ENCODE data around the gene CPNE4.

The CPNE4 gene

DNA sequence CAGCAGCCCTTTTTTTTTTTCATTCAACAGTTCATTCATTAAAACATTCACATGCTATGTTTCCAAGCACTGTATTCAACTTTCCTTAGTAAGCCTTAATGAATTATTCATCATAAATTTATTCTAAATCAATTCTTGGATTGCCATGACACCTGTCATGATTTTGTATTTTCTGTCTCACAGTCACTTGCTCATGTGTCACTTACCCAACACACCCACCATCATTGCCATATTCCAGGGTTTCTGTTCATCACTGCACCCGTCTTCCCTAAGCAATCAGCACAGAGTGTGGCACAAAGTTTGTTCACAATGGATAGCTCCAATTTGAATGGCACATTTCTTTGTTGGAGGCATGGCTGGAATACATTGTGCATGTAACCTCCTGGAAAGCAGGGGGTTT, 27.2 kb downstream of the CPNE4 start:
- Mint-ChIP-seq H3K9me3 (no peaks in the 10 kb centered on the region), H3K4me3 (no peak overlapping the region), H3K36me3 (ENCODE audit: insufficient read depth) (no peaks in the 10 kb centered on the region), H3K4me1 (ENCODE audit: low read depth in 2 of 2) (no peaks in the 10 kb centered on the region), H3K27ac (no peak overlapping the region), H3K27me3 (peaks cover 0 to 6% of the 10 kb centered on the region in 2 donors)
- no peak for ATAC-seq (replicated peaks)
- DNase-seq = no peak

- no peaks in the 10 kb centered on the region for H3K36me3 Mint-ChIP-seq (ENCODE audit: insufficient read depth)
- ATAC-seq (replicated peaks) (no peak), DNase-seq (no peak)
- no peak overlapping the region for H3K4me3 Mint-ChIP-seq
- no peaks in the 10 kb centered on the region for H3K27me3 Mint-ChIP-seq
- no peaks in the 10 kb centered on the region for H3K9me3 Mint-ChIP-seq
- H3K27ac Mint-ChIP-seq = no peak overlapping the region
- no peaks in the 10 kb centered on the region for H3K4me1 Mint-ChIP-seq (ENCODE audit: low read depth in 2 of 2)
These were observed 28.1 kb downstream of the CPNE4 start for GRCh38 chr3:132006605-132007204.

- ATAC-seq (replicated peaks) = no peak
- H3K4me1 Mint-ChIP-seq (ENCODE audit: low read depth in 2 of 2) = no peaks in the 10 kb centered on the region
- H3K27ac Mint-ChIP-seq = no peak overlapping the region
- H3K9me3 Mint-ChIP-seq = no peaks in the 10 kb centered on the region
- DNase-seq = no peak
- no peaks in the 10 kb centered on the region for H3K27me3 Mint-ChIP-seq
- no peaks in the 10 kb centered on the region for H3K36me3 Mint-ChIP-seq (ENCODE audit: insufficient read depth)
- H3K4me3 Mint-ChIP-seq = no peak overlapping the region
These were observed 30.2 kb downstream of the CPNE4 start for GRCh38 chr3:132004571-132004970.

GRCh38 chr3:132003685-132004084, 31.1 kb downstream of the CPNE4 start:
- no peak for DNase-seq
- Mint-ChIP-seq H3K9me3 (no peaks in the 10 kb centered on the region), H3K27me3 (no peaks in the 10 kb centered on the region), H3K27ac (no peak overlapping the region), H3K4me3 (no peak overlapping the region), H3K4me1 (ENCODE audit: low read depth in 2 of 2) (no peaks in the 10 kb centered on the region), H3K36me3 (ENCODE audit: insufficient read depth) (no peaks in the 10 kb centered on the region)
- no peak for ATAC-seq (replicated peaks)

DNA sequence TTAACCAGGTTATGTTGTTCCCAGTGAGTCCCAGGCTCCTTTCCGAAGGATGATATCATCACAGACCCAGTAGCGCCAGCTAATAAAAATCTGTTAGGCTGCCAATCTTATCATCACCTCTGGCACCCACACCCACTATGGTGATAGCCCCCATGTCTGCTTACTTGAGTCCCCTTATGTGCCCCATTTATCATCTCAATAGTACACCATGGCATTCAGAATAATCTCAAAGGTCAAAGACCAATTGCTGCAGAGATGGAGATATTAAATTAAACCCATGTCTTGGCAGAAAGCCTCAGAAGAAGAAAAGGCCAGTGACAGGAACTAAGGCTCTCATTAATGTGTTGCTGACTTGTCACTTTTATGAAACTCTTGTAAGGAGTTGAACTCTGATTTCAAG, 32.8 kb downstream of the CPNE4 start:
- H3K9me3 Mint-ChIP-seq = no peaks in the 10 kb centered on the region
- no peaks in the 10 kb centered on the region for H3K4me1 Mint-ChIP-seq (ENCODE audit: low read depth in 2 of 2)
- DNase-seq = no peak
- no peak overlapping the region for H3K27ac Mint-ChIP-seq
- no peaks in the 10 kb centered on the region for H3K27me3 Mint-ChIP-seq
- no peak for ATAC-seq (replicated peaks)
- no peaks in the 10 kb centered on the region for H3K36me3 Mint-ChIP-seq (ENCODE audit: insufficient read depth)
- H3K4me3 Mint-ChIP-seq = no peak overlapping the region

- H3K36me3 Mint-ChIP-seq (ENCODE audit: insufficient read depth) = no peaks in the 10 kb centered on the region
- H3K9me3 Mint-ChIP-seq = no peaks in the 10 kb centered on the region
- H3K4me1 Mint-ChIP-seq (ENCODE audit: low read depth in 2 of 2) = no peaks in the 10 kb centered on the region
- ATAC-seq (replicated peaks) = no peak
- H3K4me3 Mint-ChIP-seq = no peak overlapping the region
- H3K27me3 Mint-ChIP-seq = no peaks in the 10 kb centered on the region
- no peak overlapping the region for H3K27ac Mint-ChIP-seq
- DNase-seq = no peak
These were observed 33.8 kb downstream of the CPNE4 start for GRCh38 chr3:132001036-132001435.

GRCh38 chr3:131998027-131998426, 36.8 kb downstream of the CPNE4 start:
- Mint-ChIP-seq H3K36me3 (ENCODE audit: insufficient read depth) (no peaks in the 10 kb centered on the region), H3K27me3 (no peaks in the 10 kb centered on the region), H3K9me3 (no peaks in the 10 kb centered on the region), H3K4me3 (no peak overlapping the region), H3K4me1 (ENCODE audit: low read depth in 2 of 2) (no peaks in the 10 kb centered on the region), H3K27ac (no peak overlapping the region)
- DNase-seq (no peak), ATAC-seq (replicated peaks) (no peak)

DNA sequence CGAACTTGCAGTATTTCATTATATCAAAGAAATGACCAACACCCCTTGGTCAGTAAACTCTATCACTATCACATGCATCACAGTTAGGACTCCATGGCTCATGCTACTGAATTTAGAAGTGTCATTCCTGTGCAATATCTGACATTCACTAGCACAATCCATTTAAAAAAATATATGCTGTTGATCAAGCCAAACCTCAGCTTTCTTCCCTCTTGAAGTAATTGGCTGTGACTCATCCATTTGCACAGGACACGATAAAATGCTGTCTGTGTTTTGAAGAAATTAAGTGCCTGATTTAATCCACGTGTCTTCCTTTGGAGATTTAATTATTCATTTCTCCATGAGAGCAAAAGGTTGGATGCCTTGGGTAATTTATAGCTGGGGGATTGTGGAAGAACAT, 38.9 kb downstream of the CPNE4 start:
- Mint-ChIP-seq H3K9me3 (no peaks in the 10 kb centered on the region), H3K36me3 (ENCODE audit: insufficient read depth) (no peaks in the 10 kb centered on the region), H3K27me3 (no peaks in the 10 kb centered on the region), H3K4me3 (no peak overlapping the region), H3K4me1 (ENCODE audit: low read depth in 2 of 2) (no peaks in the 10 kb centered on the region), H3K27ac (no peak overlapping the region)
- DNase-seq (no peak), ATAC-seq (replicated peaks) (no peak)

GRCh38 chr3:131989318-131989717, 45.5 kb downstream of the CPNE4 start:
- Mint-ChIP-seq H3K4me3 (no peak overlapping the region), H3K27ac (no peak overlapping the region), H3K27me3 (no peaks in the 10 kb centered on the region), H3K36me3 (ENCODE audit: insufficient read depth) (no peaks in the 10 kb centered on the region), H3K9me3 (peaks cover 0 to 6% of the 10 kb centered on the region in 2 donors), H3K4me1 (ENCODE audit: low read depth in 2 of 2) (no peaks in the 10 kb centered on the region)
- DNase-seq = no peak
- ATAC-seq (replicated peaks) = no peak

GRCh38 chr3:131988209-131988608, 46.6 kb downstream of the CPNE4 start:
- no peak overlapping the region for H3K4me3 Mint-ChIP-seq
- no peak overlapping the region for H3K27ac Mint-ChIP-seq
- H3K27me3 Mint-ChIP-seq = no peaks in the 10 kb centered on the region
- no peaks in the 10 kb centered on the region for H3K36me3 Mint-ChIP-seq (ENCODE audit: insufficient read depth)
- peaks cover 0 to 6% of the 10 kb centered on the region in 2 donors for H3K9me3 Mint-ChIP-seq
- ATAC-seq (replicated peaks) (no peak), DNase-seq (no peak)
- H3K4me1 Mint-ChIP-seq (ENCODE audit: low read depth in 2 of 2) = no peaks in the 10 kb centered on the region

- Mint-ChIP-seq H3K9me3 (peaks cover 7 to 15% of the 10 kb centered on the region in 2 donors), H3K36me3 (ENCODE audit: insufficient read depth) (no peaks in the 10 kb centered on the region), H3K4me3 (no peak overlapping the region), H3K27ac (no peak overlapping the region), H3K27me3 (peaks cover 0 to 8% of the 10 kb centered on the region in 2 donors), H3K4me1 (ENCODE audit: low read depth in 2 of 2) (no peaks in the 10 kb centered on the region)
- DNase-seq (no peak), ATAC-seq (replicated peaks) (no peak)
These were observed 51.1 kb downstream of the CPNE4 start for GRCh38 chr3:131983689-131984088.

DNA sequence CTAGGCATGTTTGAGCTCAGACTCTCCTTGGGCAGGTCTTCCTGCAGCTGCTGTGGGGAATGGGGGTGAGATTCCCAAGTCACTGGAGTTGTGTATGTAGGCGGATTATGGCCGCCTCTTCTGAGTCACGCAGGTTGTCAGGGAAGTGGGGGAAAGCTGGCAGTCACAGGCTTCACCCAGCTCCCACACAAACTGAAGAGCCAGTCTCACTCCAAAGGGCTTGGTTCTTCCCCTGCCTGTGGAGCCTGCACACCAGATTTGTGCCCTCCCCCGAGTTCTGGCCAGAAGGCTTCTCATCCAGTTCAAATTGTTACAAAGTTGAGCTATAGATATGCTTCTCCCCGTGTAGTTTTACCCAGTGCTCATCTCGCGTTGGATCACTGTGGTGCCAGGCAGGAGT, 53.5 kb downstream of the CPNE4 start:
- Mint-ChIP-seq H3K27ac (no peak overlapping the region), H3K9me3 (peaks cover 7 to 9% of the 10 kb centered on the region in 2 donors), H3K4me3 (no peak overlapping the region), H3K4me1 (ENCODE audit: low read depth in 2 of 2) (no peaks in the 10 kb centered on the region), H3K27me3 (peaks cover 0 to 8% of the 10 kb centered on the region in 2 donors), H3K36me3 (ENCODE audit: insufficient read depth) (no peaks in the 10 kb centered on the region)
- no peak for ATAC-seq (replicated peaks)
- no peak for DNase-seq

DNA sequence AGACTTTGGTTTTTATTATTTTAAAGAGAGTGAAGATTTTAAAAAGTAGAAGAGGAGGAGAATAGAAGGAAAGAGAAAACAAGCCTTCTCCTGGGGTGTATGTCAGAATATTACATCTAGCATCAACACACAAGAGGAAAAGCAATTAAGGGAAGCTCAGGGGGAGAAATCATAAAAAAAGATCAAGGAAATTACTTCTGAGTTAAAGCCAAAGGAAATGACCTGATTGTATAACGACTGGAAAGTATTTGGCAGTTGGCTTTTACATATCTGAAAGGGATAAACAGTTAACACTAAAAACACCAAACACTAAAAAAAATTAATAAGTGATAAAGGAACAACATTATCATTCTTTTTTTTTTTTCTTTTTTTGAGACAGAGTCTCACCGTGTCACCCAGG, 58.4 kb downstream of the CPNE4 start:
- ATAC-seq (replicated peaks) (no peak), DNase-seq (no peak)
- H3K9me3 Mint-ChIP-seq = peaks cover 9 to 16% of the 10 kb centered on the region in 2 donors
- H3K27me3 Mint-ChIP-seq = peaks cover 0 to 1% of the 10 kb centered on the region in 2 donors
- H3K36me3 Mint-ChIP-seq (ENCODE audit: insufficient read depth) = no peaks in the 10 kb centered on the region
- no peaks in the 10 kb centered on the region for H3K4me1 Mint-ChIP-seq (ENCODE audit: low read depth in 2 of 2)
- H3K27ac Mint-ChIP-seq = no peak overlapping the region
- H3K4me3 Mint-ChIP-seq = no peak overlapping the region

- no peaks in the 10 kb centered on the region for H3K27me3 Mint-ChIP-seq
- H3K4me3 Mint-ChIP-seq = no peak overlapping the region
- no peak overlapping the region for H3K27ac Mint-ChIP-seq
- H3K4me1 Mint-ChIP-seq (ENCODE audit: low read depth in 2 of 2) = no peaks in the 10 kb centered on the region
- H3K9me3 Mint-ChIP-seq = peaks cover 5 to 16% of the 10 kb centered on the region in 2 donors
- no peaks in the 10 kb centered on the region for H3K36me3 Mint-ChIP-seq (ENCODE audit: insufficient read depth)
- ATAC-seq (replicated peaks) (no peak), DNase-seq (no peak)
These were observed 59.8 kb downstream of the CPNE4 start for GRCh38 chr3:131975047-131975446.

DNA sequence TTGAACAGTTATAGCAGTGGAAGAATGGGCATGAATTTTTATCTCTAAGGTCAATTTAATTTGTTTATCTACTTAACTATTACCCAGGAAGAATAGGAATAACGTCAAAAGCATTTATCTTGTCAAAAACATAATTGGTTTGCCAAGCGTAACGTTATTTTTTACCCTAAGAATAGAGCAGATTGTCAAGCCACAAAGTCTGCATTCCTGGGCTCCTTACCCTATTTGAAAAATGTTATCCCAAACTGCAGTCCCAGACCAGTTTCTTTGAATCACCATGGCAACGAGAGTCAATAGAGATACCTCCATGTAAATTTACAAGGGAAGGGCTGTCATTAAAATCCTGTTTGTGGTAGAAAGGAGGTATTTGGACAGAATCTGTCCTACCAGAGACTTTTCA, 61.1 kb downstream of the CPNE4 start:
- H3K4me3 Mint-ChIP-seq = no peak overlapping the region
- H3K9me3 Mint-ChIP-seq = peaks cover 2 to 7% of the 10 kb centered on the region in 2 donors
- no peaks in the 10 kb centered on the region for H3K4me1 Mint-ChIP-seq (ENCODE audit: low read depth in 2 of 2)
- H3K27ac Mint-ChIP-seq = no peak overlapping the region
- ATAC-seq (replicated peaks) (no peak), DNase-seq (no peak)
- no peaks in the 10 kb centered on the region for H3K27me3 Mint-ChIP-seq
- H3K36me3 Mint-ChIP-seq (ENCODE audit: insufficient read depth) = no peaks in the 10 kb centered on the region

All from effector memory CD8-positive, alpha-beta T cell (primary cell).